WI38 (cell line): ENCODE results near the gene LRRC4B.
"Not testable (repeated sequence)": the region's sequence is repeated elsewhere in the genome, so short reads cannot be mapped to it uniquely, and the experiment has no call there.

Experiments
- H3K4me3 ChIP-seq: 2 replicates; pipeline ENCODE4 v1.5.1; 2011; ENCODE audit warnings: low read depth, mild to moderate bottlenecking, control low read depth, low read length
- TF ChIP-seq, protein P1 (sequence below): IDR thresholded peaks from 2 replicates; pipeline ENCODE4 v1.5.1; 2012; ENCODE audit warnings: low read depth, mild to moderate bottlenecking, control low read depth, low read length

The LRRC4B gene, protein sequence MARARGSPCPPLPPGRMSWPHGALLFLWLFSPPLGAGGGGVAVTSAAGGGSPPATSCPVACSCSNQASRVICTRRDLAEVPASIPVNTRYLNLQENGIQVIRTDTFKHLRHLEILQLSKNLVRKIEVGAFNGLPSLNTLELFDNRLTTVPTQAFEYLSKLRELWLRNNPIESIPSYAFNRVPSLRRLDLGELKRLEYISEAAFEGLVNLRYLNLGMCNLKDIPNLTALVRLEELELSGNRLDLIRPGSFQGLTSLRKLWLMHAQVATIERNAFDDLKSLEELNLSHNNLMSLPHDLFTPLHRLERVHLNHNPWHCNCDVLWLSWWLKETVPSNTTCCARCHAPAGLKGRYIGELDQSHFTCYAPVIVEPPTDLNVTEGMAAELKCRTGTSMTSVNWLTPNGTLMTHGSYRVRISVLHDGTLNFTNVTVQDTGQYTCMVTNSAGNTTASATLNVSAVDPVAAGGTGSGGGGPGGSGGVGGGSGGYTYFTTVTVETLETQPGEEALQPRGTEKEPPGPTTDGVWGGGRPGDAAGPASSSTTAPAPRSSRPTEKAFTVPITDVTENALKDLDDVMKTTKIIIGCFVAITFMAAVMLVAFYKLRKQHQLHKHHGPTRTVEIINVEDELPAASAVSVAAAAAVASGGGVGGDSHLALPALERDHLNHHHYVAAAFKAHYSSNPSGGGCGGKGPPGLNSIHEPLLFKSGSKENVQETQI

DNA sequence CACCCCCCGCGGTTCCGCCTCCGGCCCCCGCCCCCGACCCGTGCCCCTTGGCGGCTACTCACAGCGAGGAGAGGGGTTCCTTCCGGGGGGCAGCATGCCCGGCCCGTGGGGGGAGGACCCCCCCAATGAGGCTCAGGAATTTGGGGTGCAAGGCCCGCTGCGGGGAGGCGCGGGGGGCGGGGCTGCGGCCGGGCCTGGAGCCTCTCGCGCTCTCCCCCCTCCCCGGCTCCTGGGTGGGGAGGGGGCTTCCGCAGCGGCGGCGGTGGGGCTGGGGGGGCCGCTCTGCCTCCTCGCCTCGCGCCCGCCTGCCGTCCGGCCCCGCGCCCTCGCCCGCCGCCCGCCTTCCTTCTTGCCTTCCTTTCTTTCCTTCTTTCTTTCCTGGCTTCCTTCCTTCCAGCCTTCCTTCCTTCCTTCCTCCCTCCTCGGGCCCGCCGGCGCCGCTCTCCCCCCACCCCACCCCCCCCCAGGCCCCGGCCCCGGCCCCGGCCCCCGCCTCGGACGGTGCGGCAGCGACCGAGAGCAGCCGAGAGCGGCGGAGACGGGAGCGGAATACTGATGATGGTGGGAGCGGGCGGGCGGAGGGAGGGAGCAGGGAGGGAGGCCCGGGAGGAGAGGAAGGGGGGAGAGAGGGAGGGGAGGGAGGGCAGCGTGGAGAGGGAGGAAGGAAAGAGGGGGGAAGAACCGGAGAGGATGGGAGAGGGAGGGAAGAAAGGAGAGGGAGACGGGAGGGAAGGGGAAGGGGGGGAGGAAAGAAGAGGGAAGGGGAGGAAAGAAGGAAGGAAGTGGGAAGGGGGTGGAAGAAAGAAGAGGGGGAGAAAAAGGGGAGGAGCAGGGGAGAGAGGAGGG lies at the start of gene LRRC4B:
Gene LRRC4B, minus strand, starts transcription at position 554 of the 846 bp plus-strand sequence. CDS start 19,597 bp downstream, outside the sequence.
- TF ChIP-seq, protein P1, sequence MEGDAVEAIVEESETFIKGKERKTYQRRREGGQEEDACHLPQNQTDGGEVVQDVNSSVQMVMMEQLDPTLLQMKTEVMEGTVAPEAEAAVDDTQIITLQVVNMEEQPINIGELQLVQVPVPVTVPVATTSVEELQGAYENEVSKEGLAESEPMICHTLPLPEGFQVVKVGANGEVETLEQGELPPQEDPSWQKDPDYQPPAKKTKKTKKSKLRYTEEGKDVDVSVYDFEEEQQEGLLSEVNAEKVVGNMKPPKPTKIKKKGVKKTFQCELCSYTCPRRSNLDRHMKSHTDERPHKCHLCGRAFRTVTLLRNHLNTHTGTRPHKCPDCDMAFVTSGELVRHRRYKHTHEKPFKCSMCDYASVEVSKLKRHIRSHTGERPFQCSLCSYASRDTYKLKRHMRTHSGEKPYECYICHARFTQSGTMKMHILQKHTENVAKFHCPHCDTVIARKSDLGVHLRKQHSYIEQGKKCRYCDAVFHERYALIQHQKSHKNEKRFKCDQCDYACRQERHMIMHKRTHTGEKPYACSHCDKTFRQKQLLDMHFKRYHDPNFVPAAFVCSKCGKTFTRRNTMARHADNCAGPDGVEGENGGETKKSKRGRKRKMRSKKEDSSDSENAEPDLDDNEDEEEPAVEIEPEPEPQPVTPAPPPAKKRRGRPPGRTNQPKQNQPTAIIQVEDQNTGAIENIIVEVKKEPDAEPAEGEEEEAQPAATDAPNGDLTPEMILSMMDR, result no peak
- H3K4me3 ChIP-seq, result no peak within 1 kb of the TSS

DNA sequence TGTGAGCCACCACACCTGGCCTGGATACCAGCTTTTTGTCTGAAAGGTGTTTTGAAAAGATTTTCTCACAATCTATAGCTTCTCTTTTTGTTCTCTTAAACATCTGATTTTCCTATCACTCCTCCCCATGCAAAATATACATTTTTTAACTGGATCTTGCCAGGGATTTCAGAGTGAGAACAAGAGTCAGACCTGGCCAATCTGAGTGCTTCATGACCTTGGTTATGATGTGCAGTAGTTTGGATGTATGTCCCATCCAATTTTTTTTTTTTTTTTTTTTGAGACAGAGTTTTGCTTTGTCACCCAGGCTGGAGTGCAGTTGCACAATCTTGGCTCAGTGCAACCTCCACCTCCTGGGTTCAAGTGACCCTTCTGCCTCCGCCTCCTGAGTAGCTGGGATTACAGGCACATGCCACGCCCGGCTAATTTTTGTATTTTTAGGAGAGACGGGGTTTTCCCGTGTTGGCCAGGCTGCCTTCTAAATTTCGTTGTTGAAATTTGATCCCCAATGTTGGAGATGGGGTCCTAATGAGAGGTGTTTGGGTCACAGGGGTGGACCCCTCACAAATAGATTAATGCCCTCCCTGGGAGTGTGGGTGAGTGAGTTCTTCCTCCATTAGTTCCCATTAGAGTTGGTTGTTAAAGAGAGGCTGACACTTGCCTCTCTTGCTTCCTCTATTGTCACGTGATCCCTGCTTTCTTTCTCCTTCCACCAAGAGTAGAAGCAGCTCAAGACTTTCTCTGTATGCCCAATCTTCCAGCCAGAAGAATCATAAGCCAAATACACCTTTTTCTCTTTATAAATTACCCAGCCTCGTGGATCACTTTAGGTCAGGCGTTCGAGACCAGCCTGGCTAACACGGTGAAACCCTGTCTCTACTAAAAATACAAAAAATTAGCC lies 44.5 kb upstream of the LRRC4B start:
- not testable (repeated sequence) for H3K4me3 ChIP-seq

DNA sequence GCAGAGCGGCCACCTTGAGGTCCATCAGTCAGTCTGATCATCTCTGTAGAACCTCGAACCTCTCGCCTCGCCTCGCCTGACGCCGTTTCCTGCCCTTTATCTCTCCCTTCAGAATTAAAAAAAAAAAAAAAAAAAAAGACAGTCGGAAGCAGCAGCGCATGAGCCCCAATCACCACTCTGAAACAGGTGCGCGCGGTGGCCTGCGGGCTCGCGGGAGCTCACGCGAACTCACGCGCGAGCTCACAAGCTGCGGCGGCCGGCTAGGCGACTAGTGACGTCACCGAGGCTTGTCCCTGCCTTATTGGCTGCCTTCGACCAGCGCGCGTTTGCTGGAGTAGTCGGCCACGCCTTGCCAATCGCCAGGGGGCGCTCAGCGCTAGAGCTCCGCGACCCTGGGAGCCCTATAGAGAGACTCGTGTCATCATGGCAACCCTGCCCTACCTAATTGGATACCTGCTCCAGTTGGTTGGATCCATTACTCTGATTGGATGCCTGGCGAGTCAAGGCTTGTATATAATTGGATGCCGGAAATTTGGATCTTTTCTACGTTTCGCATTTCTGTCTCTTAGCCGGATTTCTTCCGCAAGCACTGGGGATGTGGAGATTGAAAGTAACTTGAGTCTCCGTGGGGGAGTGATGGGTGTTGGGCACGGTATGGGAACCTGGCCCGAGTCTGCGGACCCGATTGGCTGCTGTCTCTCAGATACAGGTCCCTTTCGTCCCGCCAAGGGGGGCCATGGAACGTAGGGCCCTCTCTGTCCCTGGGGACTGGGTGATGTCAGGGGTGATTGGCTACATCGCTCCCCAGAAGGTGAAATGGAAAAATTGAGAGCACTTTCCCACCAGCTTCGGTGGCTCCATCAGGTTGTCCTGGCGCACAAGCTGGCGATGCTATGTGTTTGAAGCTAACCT lies 39.9 kb upstream of the LRRC4B start:
- TF ChIP-seq, protein P1, result 0 out of 2 replicates have a peak, but pooled peaks have one; percentile 10
- no peak overlapping the region for H3K4me3 ChIP-seq

DNA sequence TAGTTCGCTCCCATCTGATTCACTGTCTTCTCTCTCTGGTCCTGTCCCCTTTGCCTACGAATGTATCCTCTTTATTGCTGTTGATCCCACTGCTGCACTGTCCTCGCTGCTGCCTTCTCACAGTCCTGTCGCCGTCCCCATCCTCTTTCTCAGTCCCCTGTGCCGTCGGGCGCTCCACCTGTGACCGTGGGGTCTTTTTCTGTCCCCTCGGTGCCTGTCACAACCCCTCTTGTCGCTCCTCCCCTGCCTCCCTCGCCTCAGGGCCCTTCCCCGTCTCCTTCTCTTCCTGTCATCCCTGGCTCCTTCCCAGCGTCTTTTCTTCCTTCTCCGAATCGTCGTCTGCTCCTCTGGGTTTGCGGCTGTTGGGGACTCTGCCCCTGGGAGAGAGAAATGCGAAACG lies 39.2 kb upstream of the LRRC4B start:
- no peak overlapping the region for H3K4me3 ChIP-seq
- TF ChIP-seq, protein P1, result no peak

DNA sequence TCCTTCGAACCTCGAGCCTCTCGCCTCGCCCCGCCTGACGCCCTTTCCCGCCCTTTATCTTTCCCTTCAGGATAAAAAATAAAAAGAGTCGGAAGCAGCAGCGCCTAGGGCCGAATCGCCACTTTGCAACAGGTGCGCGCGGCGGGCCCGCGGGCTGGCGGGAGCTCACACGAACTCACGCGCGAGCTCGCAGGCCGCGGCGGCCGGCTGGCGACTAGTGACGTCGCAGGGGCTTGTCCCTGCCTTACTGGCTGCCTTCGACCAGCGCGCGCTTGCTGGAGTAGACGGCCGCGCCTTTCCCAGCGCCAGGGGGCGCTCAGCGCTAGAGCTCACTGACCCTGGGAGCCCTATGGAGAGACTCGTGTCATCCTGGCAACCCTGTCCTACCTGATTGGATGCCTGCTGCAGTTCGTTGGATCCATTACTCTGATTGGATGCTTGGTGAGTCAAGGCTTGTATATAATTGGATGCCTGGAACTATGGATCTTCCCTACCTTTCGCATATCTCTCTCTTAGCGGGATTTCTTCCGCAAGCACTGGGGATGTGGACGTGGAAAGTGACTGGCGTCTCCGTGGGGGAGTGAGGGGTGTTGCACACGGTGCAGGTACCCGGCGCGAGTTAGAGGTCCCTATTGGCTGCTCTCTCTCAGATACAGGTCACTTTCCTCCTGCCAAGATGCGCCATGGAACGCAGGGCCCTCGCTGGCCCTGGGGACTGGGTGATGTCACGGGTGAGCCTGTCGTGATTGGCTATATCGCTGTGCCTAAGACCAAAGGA lies 38.0 kb upstream of the LRRC4B start:
- not testable (repeated sequence) for H3K4me3 ChIP-seq

DNA sequence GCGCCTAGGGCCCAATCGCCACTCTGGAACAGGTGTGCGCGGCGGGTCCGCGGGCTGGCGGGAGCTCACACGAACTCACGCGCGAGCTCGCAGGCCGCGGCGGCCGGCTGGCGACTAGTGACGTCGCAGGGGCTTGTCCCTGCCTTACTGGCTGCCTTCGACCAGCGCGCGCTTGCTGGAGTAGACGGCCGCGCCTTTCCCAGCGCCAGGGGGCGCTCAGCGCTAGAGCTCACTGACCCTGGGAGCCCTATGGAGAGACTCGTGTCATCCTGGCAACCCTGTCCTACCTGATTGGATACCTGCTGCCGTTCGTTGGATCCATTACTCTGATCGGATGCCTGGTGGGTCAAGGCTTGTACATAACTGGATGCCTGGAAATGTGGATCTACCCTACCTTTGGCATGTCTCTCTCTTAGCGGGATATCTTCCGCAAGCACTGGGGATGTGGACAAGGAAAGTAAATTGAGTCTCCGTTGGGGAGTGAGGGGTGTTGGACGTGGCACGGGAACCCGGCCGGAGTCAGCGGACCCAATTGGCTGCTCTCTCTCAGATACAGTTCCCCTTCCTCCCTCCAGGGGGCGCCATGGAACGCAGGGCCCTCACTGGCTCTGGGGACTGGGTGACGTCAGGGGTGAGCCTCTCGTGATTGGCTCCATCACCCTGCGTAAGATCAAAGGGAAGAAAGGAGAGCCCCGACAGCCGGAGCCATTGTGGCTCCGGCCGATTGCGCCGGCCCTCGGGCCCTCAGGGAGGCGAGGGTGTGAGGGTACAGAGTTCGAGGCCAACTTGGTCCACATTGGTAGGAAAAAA lies 36.2 kb upstream of the LRRC4B start:
- not testable (repeated sequence) for H3K4me3 ChIP-seq

DNA sequence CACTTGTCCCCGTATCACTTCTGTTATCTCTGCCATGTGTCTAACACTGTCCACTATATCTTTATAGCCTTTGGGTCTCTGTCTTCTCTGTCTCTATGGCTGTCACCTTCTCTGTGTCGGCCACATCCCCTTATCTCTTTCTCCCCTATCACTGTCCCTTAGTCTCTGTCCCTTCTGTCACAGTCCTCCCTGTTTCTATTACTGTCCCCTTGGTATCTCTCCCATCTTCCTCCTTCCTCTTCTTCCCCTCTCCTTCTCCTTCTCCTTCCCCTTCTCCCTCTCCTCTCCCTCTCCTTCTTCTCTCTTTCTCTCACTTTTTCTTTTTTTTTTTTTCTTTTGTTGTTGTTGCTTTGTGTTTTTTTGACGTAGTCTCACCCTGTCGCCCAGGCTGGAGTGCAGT lies 34.7 kb upstream of the LRRC4B start:
- TF ChIP-seq, protein P1, result no peak
- H3K4me3 ChIP-seq, result no peak overlapping the region
